ENCODE data around the gene CYBA. TPM values are rescaled to one million over a fixed set of nuclear protein-coding genes. Genes with fewer than 3 reads are reported as not detected.

CYBA gene
- total and polyA plus RNA-seq, 2 donors, result 200 to 208 TPM

GRCh38 chr16:88636488-88637265 is 14.2 kb downstream of the CYBA start:
- Histone ChIP-seq H3K9me3 (ENCODE audit: control insufficient read depth in 2 of 2, insufficient read depth in 1 of 2, low read length in 1 of 2) (peaks cover 4 to 9% of the 10 kb centered on the region in 2 donors), H3K36me3 (ENCODE audit: control insufficient read depth in 2 of 2, insufficient read depth in 2 of 2, low read length in 1 of 2) (peaks cover 15 to 18% of the 10 kb centered on the region in 2 donors), H3K27ac (ENCODE audit: low read depth in 1 of 2, low read length in 1 of 2) (no peak overlapping the region), H3K4me1 (ENCODE audit: control insufficient read depth in 2 of 2, insufficient read depth in 2 of 2, low read length in 2 of 2) (peaks cover 5 to 25% of the 10 kb centered on the region in 2 donors), H3K4me3 (ENCODE audit: low read length in 2 of 2) (no peak overlapping the region), H3K27me3 (ENCODE audit: control insufficient read depth in 2 of 2, insufficient read depth in 1 of 2, low read length in 1 of 2) (peaks cover 35 to 84% of the 10 kb centered on the region in 2 donors)
- no peak for DNase-seq (ENCODE audit: low read depth in 6 of 9, low spot score in 9 of 9)
- 78% methylated on average over 23 of the region's 23 CpGs for WGBS

- no peak overlapping the region for H3K4me3 ChIP-seq (ENCODE audit: low read length in 2 of 2)
- WGBS, result 96% methylated on average over 17 of the region's 17 CpGs
- H3K27ac ChIP-seq (ENCODE audit: low read depth in 1 of 2, low read length in 1 of 2), result no peak overlapping the region
- peaks cover 22 to 26% of the 10 kb centered on the region in 2 donors for H3K36me3 ChIP-seq (ENCODE audit: control insufficient read depth in 2 of 2, insufficient read depth in 2 of 2, low read length in 1 of 2)
- no peak for DNase-seq (ENCODE audit: low read depth in 6 of 9, low spot score in 9 of 9)
- H3K9me3 ChIP-seq (ENCODE audit: control insufficient read depth in 2 of 2, insufficient read depth in 1 of 2, low read length in 1 of 2), result peaks cover 3 to 9% of the 10 kb centered on the region in 2 donors
- H3K4me1 ChIP-seq (ENCODE audit: control insufficient read depth in 2 of 2, insufficient read depth in 2 of 2, low read length in 2 of 2), result peaks cover 5 to 25% of the 10 kb centered on the region in 2 donors
- H3K27me3 ChIP-seq (ENCODE audit: control insufficient read depth in 2 of 2, insufficient read depth in 1 of 2, low read length in 1 of 2), result peaks cover 34 to 78% of the 10 kb centered on the region in 2 donors
These were observed 15.1 kb downstream of the CYBA start for GRCh38 chr16:88635671-88636319.

- Histone ChIP-seq H3K9me3 (ENCODE audit: control insufficient read depth in 2 of 2, insufficient read depth in 1 of 2, low read length in 1 of 2) (peaks cover 3 to 9% of the 10 kb centered on the region in 2 donors), H3K27ac (ENCODE audit: low read depth in 1 of 2, low read length in 1 of 2) (no peak overlapping the region), H3K4me3 (ENCODE audit: low read length in 2 of 2) (peak overlapping the region in 1 of 2 donors; percentile 33), H3K36me3 (ENCODE audit: control insufficient read depth in 2 of 2, insufficient read depth in 2 of 2, low read length in 1 of 2) (peaks cover 28 to 33% of the 10 kb centered on the region in 2 donors), H3K27me3 (ENCODE audit: control insufficient read depth in 2 of 2, insufficient read depth in 1 of 2, low read length in 1 of 2) (peaks cover 29 to 71% of the 10 kb centered on the region in 2 donors), H3K4me1 (ENCODE audit: control insufficient read depth in 2 of 2, insufficient read depth in 2 of 2, low read length in 2 of 2) (peaks cover 5 to 25% of the 10 kb centered on the region in 2 donors)
- DNase-seq (ENCODE audit: low read depth in 6 of 9, low spot score in 9 of 9), result no peak
- 45% methylated on average over 28 of the region's 28 CpGs for WGBS
These were observed 15.7 kb downstream of the CYBA start for GRCh38 chr16:88634994-88635670.

GRCh38 chr16:88634141-88634993 is 16.5 kb downstream of the CYBA start:
- peaks cover 3 to 9% of the 10 kb centered on the region in 2 donors for H3K9me3 ChIP-seq (ENCODE audit: control insufficient read depth in 2 of 2, insufficient read depth in 1 of 2, low read length in 1 of 2)
- peaks cover 35 to 40% of the 10 kb centered on the region in 2 donors for H3K36me3 ChIP-seq (ENCODE audit: control insufficient read depth in 2 of 2, insufficient read depth in 2 of 2, low read length in 1 of 2)
- WGBS, result 6% methylated on average over 81 of the region's 82 CpGs
- H3K27me3 ChIP-seq (ENCODE audit: control insufficient read depth in 2 of 2, insufficient read depth in 1 of 2, low read length in 1 of 2), result peaks cover 29 to 63% of the 10 kb centered on the region in 2 donors
- DNase-seq (ENCODE audit: low read depth in 6 of 9, low spot score in 9 of 9), result peak in 1 of 9 donors; percentile 36
- H3K27ac ChIP-seq (ENCODE audit: low read depth in 1 of 2, low read length in 1 of 2), result no peak overlapping the region
- peak overlapping the region; percentile 10 to 33 for H3K4me3 ChIP-seq (ENCODE audit: low read length in 2 of 2)
- H3K4me1 ChIP-seq (ENCODE audit: control insufficient read depth in 2 of 2, insufficient read depth in 2 of 2, low read length in 2 of 2), result peaks cover 5 to 25% of the 10 kb centered on the region in 2 donors

- H3K27ac ChIP-seq (ENCODE audit: low read depth in 1 of 2, low read length in 1 of 2), result no peak overlapping the region
- peak overlapping the region; percentile 10 to 33 for H3K4me3 ChIP-seq (ENCODE audit: low read length in 2 of 2)
- peak in 1 of 9 donors; percentile 13 for DNase-seq (ENCODE audit: low read depth in 6 of 9, low spot score in 9 of 9)
- 40% methylated on average over 23 of the region's 23 CpGs for WGBS
- peaks cover 22 to 57% of the 10 kb centered on the region in 2 donors for H3K27me3 ChIP-seq (ENCODE audit: control insufficient read depth in 2 of 2, insufficient read depth in 1 of 2, low read length in 1 of 2)
- H3K36me3 ChIP-seq (ENCODE audit: control insufficient read depth in 2 of 2, insufficient read depth in 2 of 2, low read length in 1 of 2), result peaks cover 40 to 46% of the 10 kb centered on the region in 2 donors
- H3K9me3 ChIP-seq (ENCODE audit: control insufficient read depth in 2 of 2, insufficient read depth in 1 of 2, low read length in 1 of 2), result peaks cover 3 to 7% of the 10 kb centered on the region in 2 donors
- H3K4me1 ChIP-seq (ENCODE audit: control insufficient read depth in 2 of 2, insufficient read depth in 2 of 2, low read length in 2 of 2), result peaks cover 5 to 25% of the 10 kb centered on the region in 2 donors
These were observed 17.1 kb downstream of the CYBA start for GRCh38 chr16:88633684-88634140.

- no peak for DNase-seq (ENCODE audit: low read depth in 6 of 9, low spot score in 9 of 9)
- 98% methylated on average over 11 of the region's 11 CpGs for WGBS
- H3K36me3 ChIP-seq (ENCODE audit: control insufficient read depth in 2 of 2, insufficient read depth in 2 of 2, low read length in 1 of 2), result peaks cover 51 to 57% of the 10 kb centered on the region in 2 donors
These were observed 18.3 kb downstream of the CYBA start for GRCh38 chr16:88632587-88632930.

GRCh38 chr16:88631920-88632586 is 18.8 kb downstream of the CYBA start:
- no peak overlapping the region for H3K4me3 ChIP-seq (ENCODE audit: low read length in 2 of 2)

More at GRCh38 chr16:88632587-88632930, 18.3 kb downstream of the CYBA start:
- H3K27me3 ChIP-seq (ENCODE audit: control insufficient read depth in 2 of 2, insufficient read depth in 1 of 2, low read length in 1 of 2), result peaks cover 18 to 45% of the 10 kb centered on the region in 2 donors
- no peak overlapping the region for H3K4me3 ChIP-seq (ENCODE audit: low read length in 2 of 2)
- H3K9me3 ChIP-seq (ENCODE audit: control insufficient read depth in 2 of 2, insufficient read depth in 1 of 2, low read length in 1 of 2), result no peaks in the 10 kb centered on the region
- no peak overlapping the region for H3K27ac ChIP-seq (ENCODE audit: low read depth in 1 of 2, low read length in 1 of 2)
- H3K4me1 ChIP-seq (ENCODE audit: control insufficient read depth in 2 of 2, insufficient read depth in 2 of 2, low read length in 2 of 2), result peaks cover 5 to 21% of the 10 kb centered on the region in 2 donors

GRCh38 chr16:88631384-88631783 is 19.5 kb downstream of the CYBA start:
- H3K4me1 ChIP-seq (ENCODE audit: control insufficient read depth in 2 of 2, insufficient read depth in 2 of 2, low read length in 2 of 2), result peaks cover 5 to 21% of the 10 kb centered on the region in 2 donors
- no peak for DNase-seq (ENCODE audit: low read depth in 6 of 9, low spot score in 9 of 9)
- WGBS, result 96% methylated on average over 16 of the region's 16 CpGs

More at GRCh38 chr16:88631920-88632586, 18.8 kb downstream of the CYBA start:
- DNase-seq (ENCODE audit: low read depth in 6 of 9, low spot score in 9 of 9), result no peak
- H3K4me1 ChIP-seq (ENCODE audit: control insufficient read depth in 2 of 2, insufficient read depth in 2 of 2, low read length in 2 of 2), result peaks cover 5 to 21% of the 10 kb centered on the region in 2 donors
- H3K27me3 ChIP-seq (ENCODE audit: control insufficient read depth in 2 of 2, insufficient read depth in 1 of 2, low read length in 1 of 2), result peaks cover 17 to 40% of the 10 kb centered on the region in 2 donors
- 97% methylated on average over 30 of the region's 30 CpGs for WGBS
- no peak overlapping the region for H3K27ac ChIP-seq (ENCODE audit: low read depth in 1 of 2, low read length in 1 of 2)
- peaks cover 56 to 62% of the 10 kb centered on the region in 2 donors for H3K36me3 ChIP-seq (ENCODE audit: control insufficient read depth in 2 of 2, insufficient read depth in 2 of 2, low read length in 1 of 2)
- no peaks in the 10 kb centered on the region for H3K9me3 ChIP-seq (ENCODE audit: control insufficient read depth in 2 of 2, insufficient read depth in 1 of 2, low read length in 1 of 2)

More at GRCh38 chr16:88631384-88631783, 19.5 kb downstream of the CYBA start:
- H3K4me3 ChIP-seq (ENCODE audit: low read length in 2 of 2), result no peak overlapping the region
- H3K27ac ChIP-seq (ENCODE audit: low read depth in 1 of 2, low read length in 1 of 2), result no peak overlapping the region
- no peaks in the 10 kb centered on the region for H3K9me3 ChIP-seq (ENCODE audit: control insufficient read depth in 2 of 2, insufficient read depth in 1 of 2, low read length in 1 of 2)
- H3K27me3 ChIP-seq (ENCODE audit: control insufficient read depth in 2 of 2, insufficient read depth in 1 of 2, low read length in 1 of 2), result peaks cover 11 to 33% of the 10 kb centered on the region in 2 donors
- H3K36me3 ChIP-seq (ENCODE audit: control insufficient read depth in 2 of 2, insufficient read depth in 2 of 2, low read length in 1 of 2), result peaks cover 61 to 69% of the 10 kb centered on the region in 2 donors
